Upper lobe of right lung (tissue), 1 donor: ENCODE results near the gene SEMA3E. TPM values are rescaled to one million over a fixed set of nuclear protein-coding genes. Genes with fewer than 3 reads are reported as not detected.

ENCODE experiments used
- ATAC-seq: fragments of 200-7000 bp; cut with Tn5 transposase; one replicate; pipeline ENCODE4 v1.9.1; 2020; ENCODE audit warnings: mild to moderate bottlenecking, moderate library complexity
- DNase-seq: peaks from one replicate; pipeline ENCODE4 v3.0.0-alpha.2; 2020
- H3K27ac ChIP-seq: fragments of 200-600 bp; one replicate; pipeline ENCODE4 v1.8.0; 2022
- H3K27me3 ChIP-seq: fragments of 200-600 bp; one replicate; pipeline ENCODE4 v1.8.0; 2022; ENCODE audit warnings: mild to moderate bottlenecking
- H3K36me3 ChIP-seq: fragments of 200-600 bp; one replicate; pipeline ENCODE4 v1.8.0; 2022
- H3K4me1 ChIP-seq: fragments of 200-600 bp; one replicate; pipeline ENCODE4 v1.8.0; 2022
- H3K4me3 ChIP-seq: fragments of 200-600 bp; one replicate; pipeline ENCODE4 v1.8.0; 2022; ENCODE audit warnings: mild to moderate bottlenecking
- H3K9me3 ChIP-seq: fragments of 200-600 bp; one replicate; pipeline ENCODE4 v1.8.0; 2022
- intact Hi-C: fragments of 100-400 bp; cut with DNase I; formaldehyde crosslinking; loops from one replicate; pipeline ENCODE4 v1.11.0; 2022
- total RNA-seq: library from RNA; stranded (reverse); fragmentation: NEBNext Ultra II Directional; extraction: Animal tissue kit (Norgen Biotek cat#: 25700); gene quantifications from one replicate; pipeline ENCODE4 v1.2.1, GENCODE V29; 2021
- TF ChIP-seq, protein P1 (sequence below): fragments of 200-600 bp; IDR thresholded peaks from one replicate; pipeline ENCODE4 v1.8.0; 2022; ENCODE audit warnings: antibody characterized with exemption
- donor health status: DM: no; HTN: yes; CAD: no; lungs with severe emphysema.

SEMA3E gene
- total RNA-seq, 1 donor from 2014 or later = 11.9 TPM

DNA sequence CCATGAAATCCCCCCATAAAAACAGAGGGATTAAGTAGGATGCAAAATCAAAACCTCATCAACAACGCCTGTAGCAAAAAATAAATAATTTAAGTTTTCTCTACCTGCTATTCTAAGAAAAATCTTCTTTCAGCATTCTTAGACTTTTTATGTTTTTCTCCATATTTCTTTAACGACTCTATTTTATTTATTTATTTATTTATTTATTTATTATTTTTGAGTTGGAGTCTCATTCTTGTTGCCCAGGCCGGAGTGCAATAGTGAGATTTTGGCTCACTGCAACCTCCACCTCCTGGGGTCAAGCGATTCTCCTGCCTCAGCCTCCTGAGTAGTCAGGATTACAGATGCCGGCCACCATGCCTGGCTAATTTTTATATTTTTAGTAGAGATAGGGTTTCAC, 192.5 kb downstream of the SEMA3E start:
- TF ChIP-seq, protein P1, sequence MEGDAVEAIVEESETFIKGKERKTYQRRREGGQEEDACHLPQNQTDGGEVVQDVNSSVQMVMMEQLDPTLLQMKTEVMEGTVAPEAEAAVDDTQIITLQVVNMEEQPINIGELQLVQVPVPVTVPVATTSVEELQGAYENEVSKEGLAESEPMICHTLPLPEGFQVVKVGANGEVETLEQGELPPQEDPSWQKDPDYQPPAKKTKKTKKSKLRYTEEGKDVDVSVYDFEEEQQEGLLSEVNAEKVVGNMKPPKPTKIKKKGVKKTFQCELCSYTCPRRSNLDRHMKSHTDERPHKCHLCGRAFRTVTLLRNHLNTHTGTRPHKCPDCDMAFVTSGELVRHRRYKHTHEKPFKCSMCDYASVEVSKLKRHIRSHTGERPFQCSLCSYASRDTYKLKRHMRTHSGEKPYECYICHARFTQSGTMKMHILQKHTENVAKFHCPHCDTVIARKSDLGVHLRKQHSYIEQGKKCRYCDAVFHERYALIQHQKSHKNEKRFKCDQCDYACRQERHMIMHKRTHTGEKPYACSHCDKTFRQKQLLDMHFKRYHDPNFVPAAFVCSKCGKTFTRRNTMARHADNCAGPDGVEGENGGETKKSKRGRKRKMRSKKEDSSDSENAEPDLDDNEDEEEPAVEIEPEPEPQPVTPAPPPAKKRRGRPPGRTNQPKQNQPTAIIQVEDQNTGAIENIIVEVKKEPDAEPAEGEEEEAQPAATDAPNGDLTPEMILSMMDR = no peak
- Histone ChIP-seq H3K27ac (no peak overlapping the region), H3K36me3 (no peaks in the 10 kb centered on the region), H3K4me3 (no peak overlapping the region), H3K9me3 (no peaks in the 10 kb centered on the region), H3K27me3 (no peaks in the 10 kb centered on the region), H3K4me1 (no peaks in the 10 kb centered on the region)
- DNase-seq = no peak
- intact Hi-C loops = no loop called here
- no peak for ATAC-seq

DNA sequence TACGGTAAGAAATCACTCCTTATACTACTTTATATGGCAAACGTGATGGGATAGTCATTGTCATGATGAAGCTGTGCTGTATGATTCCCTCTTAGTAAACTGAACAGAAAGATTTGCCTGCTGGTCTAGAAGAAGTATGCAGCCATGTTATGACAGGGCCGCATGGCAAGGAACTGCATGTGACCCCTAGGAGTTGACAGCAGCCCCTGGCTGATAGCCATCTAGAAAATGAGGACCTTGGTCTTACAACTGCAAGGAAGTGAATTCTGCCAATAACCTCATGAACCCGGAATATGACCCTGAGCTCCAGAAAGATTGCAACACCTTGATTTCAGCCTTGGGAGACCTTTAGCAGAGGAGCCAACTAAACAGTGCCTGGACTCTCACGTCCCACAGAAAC, 193.3 kb downstream of the SEMA3E start:
- Histone ChIP-seq H3K36me3 (no peaks in the 10 kb centered on the region), H3K27me3 (no peaks in the 10 kb centered on the region), H3K27ac (no peak overlapping the region), H3K4me3 (no peak overlapping the region), H3K4me1 (no peaks in the 10 kb centered on the region), H3K9me3 (no peaks in the 10 kb centered on the region)
- DNase-seq (no peak), ATAC-seq (no peak)
- TF ChIP-seq, protein P1 = no peak
- intact Hi-C loops = no loop called here

DNA sequence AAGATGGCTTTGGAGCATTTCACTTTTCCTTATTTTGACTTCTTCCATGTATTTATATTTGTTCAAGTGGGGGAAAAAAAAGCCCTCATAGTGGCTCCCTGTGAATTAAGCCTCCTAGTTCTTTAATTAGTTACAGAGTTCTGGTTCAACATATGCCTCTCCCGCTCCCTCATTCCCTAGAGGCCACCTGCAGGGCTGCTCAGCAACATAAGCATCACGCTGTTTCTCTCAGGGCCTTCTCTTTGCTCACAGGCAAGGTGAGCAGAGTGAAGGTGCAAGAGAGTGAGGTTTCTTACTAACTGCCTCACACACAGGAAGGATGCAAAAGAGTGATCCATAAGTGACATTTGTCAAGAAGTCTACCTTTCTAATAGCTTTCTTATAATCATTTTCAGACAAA, 196.7 kb downstream of the SEMA3E start:
- no peaks in the 10 kb centered on the region for H3K9me3 ChIP-seq
- no peak overlapping the region for H3K4me3 ChIP-seq
- no peak for DNase-seq
- no peak overlapping the region for H3K27ac ChIP-seq
- H3K36me3 ChIP-seq = no peaks in the 10 kb centered on the region
- TF ChIP-seq, protein P1 = no peak
- ATAC-seq = no peak
- no peaks in the 10 kb centered on the region for H3K27me3 ChIP-seq
- no peaks in the 10 kb centered on the region for H3K4me1 ChIP-seq
- intact Hi-C loops = no loop called here

DNA sequence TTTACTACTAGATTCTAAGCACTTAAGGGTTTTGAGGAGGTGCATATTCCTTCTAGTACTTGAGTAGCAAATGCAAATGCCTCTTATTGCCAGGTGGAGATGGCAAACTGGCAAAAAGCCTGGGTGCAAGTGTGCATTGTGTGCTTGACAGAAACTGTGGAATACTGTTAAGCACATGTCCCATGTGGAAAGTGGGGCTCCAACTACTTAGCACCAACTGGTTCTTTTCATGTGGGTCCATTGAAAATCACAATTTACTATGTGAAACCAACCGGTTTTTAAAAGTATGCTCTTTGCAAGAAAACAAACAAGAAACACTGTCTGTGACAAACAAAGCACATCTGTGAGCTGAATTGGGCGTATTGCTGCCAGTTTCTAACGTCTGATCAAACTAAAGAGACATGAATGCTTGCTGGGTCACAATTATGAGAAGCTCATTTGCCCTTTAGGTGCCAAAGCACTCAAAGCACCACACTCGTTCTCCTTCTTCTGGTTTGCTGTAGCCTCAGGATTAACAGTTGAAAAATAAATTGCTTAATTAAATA, 197.4 kb downstream of the SEMA3E start:
- no peaks in the 10 kb centered on the region for H3K4me1 ChIP-seq
- H3K27ac ChIP-seq = no peak overlapping the region
- no peaks in the 10 kb centered on the region for H3K9me3 ChIP-seq
- intact Hi-C loops = no loop called here
- ATAC-seq = no peak
- H3K27me3 ChIP-seq = no peaks in the 10 kb centered on the region
- no peaks in the 10 kb centered on the region for H3K36me3 ChIP-seq
- no peak for DNase-seq
- no peak overlapping the region for H3K4me3 ChIP-seq
- TF ChIP-seq, protein P1 = no peak

DNA sequence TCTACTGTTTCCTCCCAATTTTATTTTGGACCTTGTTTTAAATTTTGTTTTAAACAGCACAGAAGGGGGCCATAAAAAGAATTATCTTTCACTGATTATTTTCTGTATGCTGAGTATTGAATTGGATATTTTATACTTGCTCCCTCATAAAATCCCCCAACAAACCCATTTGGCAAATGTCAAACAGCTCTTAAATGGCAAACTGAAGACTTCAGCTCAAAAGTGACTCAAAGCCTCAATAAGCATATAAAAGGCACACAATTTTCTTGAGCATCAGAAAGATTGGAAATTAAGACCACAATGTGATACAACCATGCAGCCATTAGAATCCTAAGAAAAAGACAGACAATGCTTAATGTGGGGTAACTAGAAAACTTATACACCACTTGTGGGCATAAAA, 199.2 kb downstream of the SEMA3E start:
- DNase-seq (no peak), ATAC-seq (no peak)
- TF ChIP-seq, protein P1 = no peak
- H3K4me3 ChIP-seq = no peak overlapping the region
- no peaks in the 10 kb centered on the region for H3K9me3 ChIP-seq
- intact Hi-C loops = no loop called here
- H3K27me3 ChIP-seq = no peaks in the 10 kb centered on the region
- H3K4me1 ChIP-seq = no peaks in the 10 kb centered on the region
- no peak overlapping the region for H3K27ac ChIP-seq
- no peaks in the 10 kb centered on the region for H3K36me3 ChIP-seq

DNA sequence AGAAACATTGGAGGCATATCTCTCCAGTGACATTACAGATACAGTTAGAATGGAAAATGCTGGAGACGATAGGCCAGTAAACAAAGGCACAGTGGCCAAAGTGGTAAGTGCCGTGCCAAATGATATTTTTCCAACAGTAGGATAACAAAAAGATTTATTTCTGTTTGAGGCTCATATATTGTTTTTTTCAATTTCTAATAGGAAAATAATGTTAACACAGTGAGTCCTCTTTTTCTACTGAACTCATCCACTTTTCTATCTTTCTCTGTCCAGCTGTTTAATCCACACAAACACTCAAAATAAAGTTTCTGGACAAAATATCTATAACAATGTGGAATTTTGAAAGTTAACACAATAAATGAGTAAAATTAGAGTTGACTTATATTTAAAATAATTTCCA, 201.3 kb downstream of the SEMA3E start:
- Histone ChIP-seq H3K4me3 (no peak overlapping the region), H3K36me3 (no peaks in the 10 kb centered on the region), H3K27me3 (no peaks in the 10 kb centered on the region), H3K9me3 (no peaks in the 10 kb centered on the region), H3K27ac (no peak overlapping the region), H3K4me1 (no peaks in the 10 kb centered on the region)
- intact Hi-C loops = no loop called here
- no peak for ATAC-seq
- TF ChIP-seq, protein P1 = no peak
- no peak for DNase-seq
